ENCODE results near the gene ACTR3C.
"Not testable (repeated sequence)": the region's sequence is repeated elsewhere in the genome, so short reads cannot be mapped to it uniquely, and the experiment has no call there.

DNA sequence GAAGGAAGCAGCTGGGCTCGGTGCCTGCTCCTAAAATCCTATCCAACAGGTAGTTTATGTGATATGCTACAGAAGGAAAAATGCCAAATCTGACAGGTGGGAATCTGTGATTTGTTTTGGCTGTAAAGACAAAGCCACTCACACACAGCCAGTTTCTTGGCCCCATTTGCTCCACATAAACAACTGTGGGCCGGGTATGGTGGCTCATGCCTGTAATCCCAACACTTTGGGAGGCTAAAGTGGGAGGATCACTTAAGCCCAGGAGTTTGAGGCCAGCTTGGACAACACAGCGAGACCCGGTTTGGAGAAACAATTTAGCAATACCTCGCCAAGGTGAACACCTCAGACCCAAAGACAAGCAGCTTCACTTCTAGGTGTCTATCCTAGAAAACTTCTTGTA is 17.0 kb downstream of the ACTR3C start:
- not testable (repeated sequence) for TF ChIP-seq SP1, ELF4, ARNT (IDR thresholded peaks at IDR 0.05)
